Spleen (tissue), 11 donors: Measurements from ENCODE around the gene NPB. TPM values are rescaled to one million over a fixed set of nuclear protein-coding genes. Genes with fewer than 3 reads are reported as not detected.

Experiments used
- DNase-seq: peaks from one replicate; pipeline ENCODE4 v3.0.0-alpha.2; 2020
- H3K27ac ChIP-seq, 8 donors: fragments of 200-600 bp; sonication (generic) in 7 of 8; 1 replicate in 4 of 8; 2 replicates in 4 of 8; pipeline versions ENCODE4 v1.5.0 to v1.8.0; 2016 to 2021; ENCODE audit warnings: inconsistent platforms in 4 of 8, mild to moderate bottlenecking in 4 of 8, moderate library complexity in 1 of 8
- H3K27me3 ChIP-seq, 7 donors: fragments of 200-600 bp; sonication (generic) in 6 of 7; replicated peaks in 1 of 7; 1 replicate in 4 of 7; 2 replicates in 3 of 7; pipeline versions ENCODE4 v1.5.0 to v1.8.0; 2016 to 2021; ENCODE audit warnings: inconsistent platforms in 3 of 7, mild to moderate bottlenecking in 1 of 7
- H3K36me3 ChIP-seq, 6 donors: fragments of 200-600 bp; sonication (generic) in 5 of 6; 1 replicate in 4 of 6; 2 replicates in 2 of 6; pipeline versions ENCODE4 v1.5.0 to v1.8.0; 2016 to 2021; ENCODE audit warnings: inconsistent platforms in 2 of 6
- H3K4me1 ChIP-seq, 6 donors: fragments of 200-600 bp; sonication (generic) in 5 of 6; 1 replicate in 3 of 6; 2 replicates in 3 of 6; pipeline versions ENCODE4 v1.5.0 to v1.8.0; 2016 to 2021; ENCODE audit warnings: inconsistent platforms in 3 of 6
- H3K4me3 ChIP-seq, 8 donors: fragments of 200-600 bp; sonication (generic) in 7 of 8; 1 replicate in 4 of 8; 2 replicates in 4 of 8; pipeline versions ENCODE4 v1.5.0 to v1.8.0; 2016 to 2021; ENCODE audit warnings: inconsistent platforms in 4 of 8, mild to moderate bottlenecking in 4 of 8, moderate library complexity in 2 of 8
- H3K9me3 ChIP-seq, 8 donors: fragments of 200-600 bp; sonication (generic) in 7 of 8; 1 replicate in 4 of 8; 2 replicates in 4 of 8; pipeline versions ENCODE4 v1.5.0 to v1.8.0; 2016 to 2021; ENCODE audit warnings: inconsistent platforms in 4 of 8
- POLR2A ChIP-seq, 3 donors: fragments of 450-650 bp; IDR thresholded peaks; one replicate each; pipeline ENCODE4 v1.5.1; 2017; ENCODE audit warnings: antibody characterized with exemption in 3 of 3, mild to moderate bottlenecking in 1 of 3
- POLR2AphosphoS5 ChIP-seq, 3 donors: sonication (generic); formaldehyde crosslinking; IDR thresholded peaks; one replicate each; pipeline ENCODE4 v1.5.1; 2017; ENCODE audit warnings: antibody characterized with exemption in 3 of 3
- WGBS, 5 donors: extraction: QIAGEN DNeasy Blood & Tissue Kit in 3 of 5; methylation state at CpG; one replicate each; pipeline versions ENCODE4 v1.1.5 to v1.1.7; 2013 to 2018; 5-methylcytosine and 5-hydroxymethylcytosine counted together
- intact Hi-C: fragments of 100-400 bp; cut with DNase I; formaldehyde crosslinking; loops from one replicate; pipeline ENCODE4 v1.15.0; 2023; ENCODE audit warnings: low total_unique reads
- polyA plus RNA-seq, 3 donors: library from polyadenylated mRNA; stranded (reverse); fragments of 200-250 nt; gene quantifications; one replicate each; pipeline ENCODE4 v1.2.1, GENCODE V29; 2013
- total RNA-seq, 7 donors: library from RNA; depleted of rRNA in 3 of 7; stranded (reverse); fragments of >200 nt in 3 of 7; fragmentation: NEBNext Ultra II Directional in 4 of 7; extraction: Animal tissue kit (Norgen Biotek cat#: 25700) in 4 of 7; gene quantifications; one replicate each; pipeline versions ENCODE4 v1.1.0 to v1.2.1, GENCODE V29; 2016 to 2021
- TF ChIP-seq, protein P1 (sequence below), 11 experiments: fragments of 200-600 bp in 7 of 11; fragments of 450-650 bp in 4 of 11; sonication (generic) in 4 of 11; IDR thresholded peaks in 8 of 11; conservative IDR thresholded peaks in 3 of 11; 1 replicate in 7 of 11; 2 replicates in 4 of 11; pipeline versions ENCODE4 v1.4.0 to v1.8.0; 2016 to 2021; ENCODE audit warnings: antibody characterized with exemption in 11 of 11, inconsistent platforms in 4 of 11, mild to moderate bottlenecking in 1 of 11
- donor health status: healthy with polysubstance abuse.
- donor health status: DM: no; HTN: no; CAD: no; lungs with moderate emphysema.
- donor health status: DM: no; HTN: no; CAD: no.
- donor health status: Bipolar disorder and iron deficiency.
- donor health status: healthy.
- donor health status: DM: no; HTN: no; CAD: no.
- donor health status: DM: yes; HTN: yes; CAD: no.

Gene NPB
- total and polyA plus RNA-seq, 10 donors, result 0.23 to 4.8 (median 1.5) TPM; not detected in 1

DNA sequence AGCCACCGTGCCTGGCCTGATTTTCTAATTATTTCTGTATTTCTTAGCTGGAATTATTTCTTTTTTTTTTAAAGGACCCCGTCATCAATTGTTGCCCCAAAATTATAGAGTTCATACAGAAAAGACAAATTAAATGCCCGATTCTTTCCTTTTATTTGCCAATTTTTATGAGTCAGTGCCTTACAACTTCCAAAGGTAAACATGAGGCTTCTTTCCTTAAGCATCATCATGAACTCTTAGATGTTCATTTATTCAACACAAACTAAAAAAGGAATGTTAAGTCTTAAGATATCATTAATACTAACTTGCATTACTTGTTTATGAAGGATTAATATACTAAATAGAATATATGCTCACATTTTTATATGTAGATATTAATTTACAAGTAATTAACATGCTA is 23.7 kb upstream of the NPB start:
- intact Hi-C loops, result no loop called here
- TF ChIP-seq POLR2AphosphoS5 (IDR thresholded peaks at IDR 0.05), result no peak
- TF ChIP-seq, protein P1, sequence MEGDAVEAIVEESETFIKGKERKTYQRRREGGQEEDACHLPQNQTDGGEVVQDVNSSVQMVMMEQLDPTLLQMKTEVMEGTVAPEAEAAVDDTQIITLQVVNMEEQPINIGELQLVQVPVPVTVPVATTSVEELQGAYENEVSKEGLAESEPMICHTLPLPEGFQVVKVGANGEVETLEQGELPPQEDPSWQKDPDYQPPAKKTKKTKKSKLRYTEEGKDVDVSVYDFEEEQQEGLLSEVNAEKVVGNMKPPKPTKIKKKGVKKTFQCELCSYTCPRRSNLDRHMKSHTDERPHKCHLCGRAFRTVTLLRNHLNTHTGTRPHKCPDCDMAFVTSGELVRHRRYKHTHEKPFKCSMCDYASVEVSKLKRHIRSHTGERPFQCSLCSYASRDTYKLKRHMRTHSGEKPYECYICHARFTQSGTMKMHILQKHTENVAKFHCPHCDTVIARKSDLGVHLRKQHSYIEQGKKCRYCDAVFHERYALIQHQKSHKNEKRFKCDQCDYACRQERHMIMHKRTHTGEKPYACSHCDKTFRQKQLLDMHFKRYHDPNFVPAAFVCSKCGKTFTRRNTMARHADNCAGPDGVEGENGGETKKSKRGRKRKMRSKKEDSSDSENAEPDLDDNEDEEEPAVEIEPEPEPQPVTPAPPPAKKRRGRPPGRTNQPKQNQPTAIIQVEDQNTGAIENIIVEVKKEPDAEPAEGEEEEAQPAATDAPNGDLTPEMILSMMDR (IDR thresholded peaks at IDR 0.05 in 8 of 11, conservative IDR thresholded peaks at IDR 0.05 in 3 of 11), result no peak
- TF ChIP-seq POLR2A (IDR thresholded peaks at IDR 0.05), result no peak
- Histone ChIP-seq H3K9me3 (no peaks in the 10 kb centered on the region), H3K4me1 (peaks cover 0 to 7% (median 2%) of the 10 kb centered on the region in 6 donors), H3K4me3 (no peak overlapping the region), H3K27me3 (no peaks in the 10 kb centered on the region), H3K27ac (no peak overlapping the region), H3K36me3 (peaks cover 0 to 57% (median 13%) of the 10 kb centered on the region in 6 donors)
- 93 to 97% (median 97%) methylated on average over 3 of the region's 3 CpGs for WGBS, 5 donors
- DNase-seq, result no peak

DNA sequence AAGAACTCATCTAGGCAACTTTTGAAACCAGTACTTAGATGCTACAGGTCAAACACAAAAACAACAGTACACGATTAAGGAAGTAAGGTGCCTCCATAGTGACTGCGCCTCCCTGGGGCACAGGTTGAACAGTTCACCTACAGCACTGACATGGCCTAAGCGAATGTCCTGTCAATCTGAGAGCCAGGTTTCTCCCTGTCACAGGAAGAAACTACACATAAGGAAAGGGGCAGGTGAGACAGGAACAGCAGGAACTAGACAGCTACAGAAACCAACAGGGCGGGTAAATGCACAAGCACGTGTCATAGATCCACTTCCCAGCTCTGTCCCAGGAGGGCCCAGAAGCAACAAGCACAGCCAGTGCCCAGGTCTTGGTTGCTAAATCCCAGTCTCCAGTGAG is 22.9 kb upstream of the NPB start:
- Histone ChIP-seq H3K4me3 (no peak overlapping the region), H3K27ac (no peak overlapping the region), H3K27me3 (no peaks in the 10 kb centered on the region), H3K4me1 (no peaks in the 10 kb centered on the region), H3K36me3 (peaks cover 0 to 66% (median 17%) of the 10 kb centered on the region in 6 donors), H3K9me3 (no peaks in the 10 kb centered on the region)
- no peak for DNase-seq
- TF ChIP-seq, protein P1 (IDR thresholded peaks at IDR 0.05 in 8 of 11, conservative IDR thresholded peaks at IDR 0.05 in 3 of 11), result no peak
- TF ChIP-seq POLR2AphosphoS5 (IDR thresholded peaks at IDR 0.05), result no peak
- TF ChIP-seq POLR2A (IDR thresholded peaks at IDR 0.05), result no peak
- 87 to 94% (median 88%) methylated on average over 5 of the region's 5 CpGs for WGBS, 5 donors
- intact Hi-C loops, result no loop called here

DNA sequence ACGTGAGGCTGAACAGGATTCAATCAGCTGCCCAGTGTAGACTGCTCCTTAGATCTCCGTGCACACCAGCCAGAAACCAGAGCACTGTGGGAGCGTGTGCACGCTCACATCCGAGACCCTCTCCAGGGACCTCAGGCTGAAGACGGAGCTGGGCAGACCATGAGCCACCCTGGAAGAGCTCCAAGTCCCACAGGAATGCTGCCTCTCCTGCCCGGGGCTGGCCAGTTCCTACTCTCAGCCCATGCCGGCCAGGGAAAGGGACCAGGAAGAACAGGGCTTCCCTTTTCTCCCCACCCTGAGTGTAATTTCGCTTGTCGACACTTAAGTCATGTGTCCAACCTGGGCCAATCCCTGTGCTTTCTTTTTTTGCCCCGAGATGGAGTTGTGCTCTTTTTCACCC is 17.5 kb upstream of the NPB start:
- intact Hi-C loops, result no loop called here
- no peak for DNase-seq
- WGBS, 5 donors, result 77 to 85% (median 80%) methylated on average over 10 to 11 of the region's 11 CpGs
- peaks cover 4 to 100% (median 65%) of the 10 kb centered on the region in 6 donors for H3K36me3 ChIP-seq
- H3K4me3 ChIP-seq, result no peak overlapping the region
- no peak overlapping the region for H3K27ac ChIP-seq
- TF ChIP-seq POLR2A (IDR thresholded peaks at IDR 0.05), result no peak
- TF ChIP-seq, protein P1 (IDR thresholded peaks at IDR 0.05 in 8 of 11, conservative IDR thresholded peaks at IDR 0.05 in 3 of 11), result no peak
- H3K4me1 ChIP-seq, result peaks cover 0 to 18% (median 6%) of the 10 kb centered on the region in 6 donors
- H3K9me3 ChIP-seq, result no peaks in the 10 kb centered on the region
- H3K27me3 ChIP-seq, result no peaks in the 10 kb centered on the region

DNA sequence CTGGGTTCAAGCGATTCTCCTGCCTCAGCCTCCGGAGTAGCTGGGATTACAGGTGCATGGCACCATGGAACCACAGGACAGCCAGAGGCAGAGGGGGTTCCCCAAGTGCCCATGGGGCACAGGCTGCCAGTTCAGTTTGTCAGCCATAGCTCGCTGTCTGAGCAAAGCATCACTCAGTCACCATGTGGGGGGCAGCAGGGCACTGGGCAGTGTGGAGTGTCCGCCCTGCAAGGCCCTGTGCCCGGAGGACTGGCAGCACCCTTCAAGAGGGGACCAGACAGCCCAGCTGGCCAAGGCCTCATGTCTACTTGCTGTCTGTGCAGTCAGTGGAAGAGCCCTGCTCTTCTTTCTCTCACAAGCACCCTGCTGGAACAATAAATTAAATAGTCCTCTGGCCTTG is 17.1 kb upstream of the NPB start:
- intact Hi-C loops, result no loop called here
- Histone ChIP-seq H3K27ac (no peak overlapping the region), H3K27me3 (no peaks in the 10 kb centered on the region), H3K9me3 (no peaks in the 10 kb centered on the region), H3K4me3 (no peak overlapping the region), H3K36me3 (peaks cover 4 to 100% (median 67%) of the 10 kb centered on the region in 6 donors), H3K4me1 (peaks cover 3 to 22% (median 11%) of the 10 kb centered on the region in 6 donors)
- WGBS, 5 donors, result 91 to 98% (median 93%) methylated on average over 3 to 5 of the region's 5 CpGs
- no peak for DNase-seq
- TF ChIP-seq POLR2AphosphoS5 (IDR thresholded peaks at IDR 0.05) (no peak), POLR2A (IDR thresholded peaks at IDR 0.05) (no peak)
- TF ChIP-seq, protein P1 (IDR thresholded peaks at IDR 0.05 in 8 of 11, conservative IDR thresholded peaks at IDR 0.05 in 3 of 11), result no peak
